NCI-H774 (cell line): ENCODE measurements around the gene DENND10.
"Not testable (repeated sequence)": the region's sequence is repeated elsewhere in the genome, so short reads cannot be mapped to it uniquely, and the experiment has no call there.

Experiments
- DNase-seq: peaks from one replicate; lab custom pipeline; 2025; lab: John Stamatoyannopoulos, UW

The DENND10 gene, protein sequence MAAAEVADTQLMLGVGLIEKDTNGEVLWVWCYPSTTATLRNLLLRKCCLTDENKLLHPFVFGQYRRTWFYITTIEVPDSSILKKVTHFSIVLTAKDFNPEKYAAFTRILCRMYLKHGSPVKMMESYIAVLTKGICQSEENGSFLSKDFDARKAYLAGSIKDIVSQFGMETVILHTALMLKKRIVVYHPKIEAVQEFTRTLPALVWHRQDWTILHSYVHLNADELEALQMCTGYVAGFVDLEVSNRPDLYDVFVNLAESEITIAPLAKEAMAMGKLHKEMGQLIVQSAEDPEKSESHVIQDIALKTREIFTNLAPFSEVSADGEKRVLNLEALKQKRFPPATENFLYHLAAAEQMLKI

DNA sequence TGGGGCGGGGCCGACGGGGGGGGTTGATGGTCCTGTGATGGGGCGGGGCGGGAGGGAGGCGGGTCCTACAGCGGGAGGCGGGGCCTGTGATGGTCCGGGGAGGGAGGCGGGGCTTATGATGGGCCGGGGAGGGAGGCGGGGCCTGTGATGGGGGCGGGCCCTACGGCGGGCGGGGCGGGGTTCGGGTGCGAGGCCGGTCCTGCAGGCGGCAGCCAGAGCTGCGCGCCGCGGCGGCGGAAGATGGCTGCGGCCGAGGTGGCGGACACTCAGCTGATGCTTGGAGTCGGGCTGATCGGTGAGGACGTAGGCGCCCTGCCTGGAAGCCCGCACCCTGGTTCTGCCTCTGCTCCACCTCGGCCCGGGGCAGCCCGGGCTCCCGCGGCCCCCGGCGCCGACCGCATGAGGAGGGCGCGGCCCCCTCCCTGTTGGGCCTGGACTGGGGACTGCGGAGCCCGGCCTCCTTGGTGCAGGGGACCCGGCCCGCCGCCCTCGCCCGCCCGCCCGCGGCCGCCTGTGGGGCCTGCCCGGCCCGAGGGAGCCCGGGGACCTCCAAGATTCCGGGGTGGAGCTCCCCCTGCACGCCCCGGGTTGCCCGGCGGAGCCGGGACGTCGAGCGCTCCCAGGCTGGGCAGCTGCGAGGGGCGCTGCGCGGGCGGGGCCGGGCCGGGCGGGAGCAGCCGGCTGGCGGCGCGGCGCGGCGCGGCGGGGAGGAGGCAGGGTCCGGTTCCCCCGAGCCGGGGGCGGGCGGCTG is at the start of gene DENND10:
DENND10 (plus strand) TSS at position 211 of the 751 bp plus-strand sequence; CDS start at position 241, 30 bp downstream.
- peak; percentile 25 for DNase-seq

DNA sequence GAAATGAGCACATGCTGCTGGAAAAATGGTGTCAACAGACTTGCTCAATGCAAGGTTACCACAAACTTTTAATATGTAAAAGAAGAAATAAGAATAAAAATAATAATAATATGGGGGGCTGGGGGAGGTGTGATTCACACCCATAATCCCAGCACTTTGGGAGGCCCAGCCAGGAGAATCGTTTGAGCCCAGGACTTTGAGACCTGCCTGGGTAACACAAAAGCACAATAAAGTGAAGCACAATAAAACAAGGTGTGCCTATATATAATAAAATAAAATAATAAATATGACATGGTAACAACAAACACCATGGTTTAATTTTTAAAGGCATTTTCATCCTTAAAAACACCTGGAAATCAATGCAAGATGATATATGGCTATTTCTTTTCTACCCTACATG is 48.4 kb upstream of the DENND10 start:
- no peak for DNase-seq

DNA sequence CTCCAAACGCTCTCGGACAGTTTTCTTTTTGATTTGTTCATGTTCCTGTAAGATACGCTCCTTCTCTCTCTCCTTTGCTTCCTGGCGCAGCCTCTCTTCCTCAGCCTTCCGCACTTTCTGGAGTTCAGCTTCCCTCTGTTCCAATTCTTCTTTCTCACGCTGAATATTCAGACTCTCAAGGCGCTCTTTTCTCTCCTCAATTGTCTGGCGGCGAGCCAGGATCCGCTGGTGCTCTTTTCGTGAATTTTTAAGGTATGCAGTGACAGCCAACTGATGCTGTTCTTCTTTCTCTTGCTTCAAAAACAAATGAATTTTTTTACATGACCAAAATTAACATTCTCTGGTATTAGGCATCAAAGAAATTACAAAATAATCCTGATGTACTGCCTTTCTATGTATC is 45.9 kb upstream of the DENND10 start:
- no peak for DNase-seq

DNA sequence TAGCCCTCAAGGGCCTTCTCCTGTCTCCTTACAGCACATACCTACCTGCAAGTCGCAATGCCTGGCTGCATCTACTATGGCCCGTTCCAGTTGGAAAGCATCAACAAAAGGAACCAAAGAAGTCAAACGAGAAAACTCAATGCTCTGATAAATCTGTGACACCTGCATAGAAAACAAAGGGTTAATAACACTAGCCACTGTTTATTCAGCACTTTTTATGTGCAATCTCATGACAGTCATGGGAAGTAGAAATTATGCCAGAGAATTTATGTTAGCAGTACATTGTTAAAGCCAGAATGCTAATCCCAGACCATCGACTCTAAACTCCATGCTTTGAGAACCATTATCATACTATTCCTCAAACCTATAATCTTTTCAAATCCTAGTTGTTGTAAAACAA is 44.4 kb upstream of the DENND10 start:
- no peak for DNase-seq

DNA sequence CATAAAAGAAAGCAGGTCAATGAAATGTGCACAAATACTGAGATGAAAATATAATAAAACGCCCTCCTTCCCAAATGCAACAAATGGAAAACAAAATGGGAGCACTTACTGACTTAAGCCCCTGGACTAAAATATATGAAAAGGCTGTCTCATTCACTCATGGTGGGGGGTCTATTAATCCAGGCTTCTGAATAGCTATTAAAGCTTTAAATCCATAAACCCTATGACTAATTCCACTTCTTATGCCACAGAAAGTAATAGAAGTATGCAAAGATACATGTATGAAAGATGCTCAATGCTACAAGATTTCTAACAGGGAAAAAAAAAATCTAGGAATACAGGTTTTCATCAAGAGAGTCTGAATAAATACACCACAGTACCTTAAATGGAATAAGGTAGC is 43.8 kb upstream of the DENND10 start:
- no peak for DNase-seq

DNA sequence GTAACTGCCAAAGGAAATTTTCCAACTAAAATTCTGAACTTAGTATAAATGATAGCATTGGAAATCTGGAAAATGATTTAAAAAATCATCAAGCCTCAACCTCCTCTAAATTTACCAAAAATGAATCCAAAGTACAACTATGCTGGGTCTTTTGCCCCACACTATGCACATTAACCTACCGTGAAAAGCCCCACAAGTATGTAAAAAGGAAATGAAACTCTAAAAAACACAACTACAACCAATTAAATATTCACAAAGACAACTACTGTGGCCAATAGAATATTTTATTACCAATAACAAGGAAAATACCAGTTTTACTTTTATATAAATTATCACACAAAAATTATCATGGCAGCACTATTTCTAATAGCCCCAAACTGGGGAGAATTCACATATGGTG is 42.6 kb upstream of the DENND10 start:
- DNase-seq = no peak

DNA sequence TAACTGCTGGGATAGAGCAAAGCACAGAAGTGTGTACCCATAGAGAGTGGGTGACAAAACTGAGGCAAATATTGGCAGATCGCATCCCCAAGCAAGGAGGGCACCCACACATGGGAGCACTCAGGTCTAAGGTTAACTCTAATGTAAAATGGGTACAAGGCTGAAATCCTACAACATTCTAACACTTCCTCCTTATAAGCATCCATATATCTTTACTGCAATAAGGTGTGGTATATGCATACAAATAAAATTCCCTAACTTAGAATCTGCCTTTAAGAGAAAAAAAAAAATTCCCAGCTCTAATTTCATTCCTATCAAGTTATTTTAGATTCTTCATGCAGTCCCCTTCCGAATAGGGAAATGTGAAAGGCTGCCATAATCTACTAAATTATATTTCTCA is 42.0 kb upstream of the DENND10 start:
- DNase-seq = no peak

DNA sequence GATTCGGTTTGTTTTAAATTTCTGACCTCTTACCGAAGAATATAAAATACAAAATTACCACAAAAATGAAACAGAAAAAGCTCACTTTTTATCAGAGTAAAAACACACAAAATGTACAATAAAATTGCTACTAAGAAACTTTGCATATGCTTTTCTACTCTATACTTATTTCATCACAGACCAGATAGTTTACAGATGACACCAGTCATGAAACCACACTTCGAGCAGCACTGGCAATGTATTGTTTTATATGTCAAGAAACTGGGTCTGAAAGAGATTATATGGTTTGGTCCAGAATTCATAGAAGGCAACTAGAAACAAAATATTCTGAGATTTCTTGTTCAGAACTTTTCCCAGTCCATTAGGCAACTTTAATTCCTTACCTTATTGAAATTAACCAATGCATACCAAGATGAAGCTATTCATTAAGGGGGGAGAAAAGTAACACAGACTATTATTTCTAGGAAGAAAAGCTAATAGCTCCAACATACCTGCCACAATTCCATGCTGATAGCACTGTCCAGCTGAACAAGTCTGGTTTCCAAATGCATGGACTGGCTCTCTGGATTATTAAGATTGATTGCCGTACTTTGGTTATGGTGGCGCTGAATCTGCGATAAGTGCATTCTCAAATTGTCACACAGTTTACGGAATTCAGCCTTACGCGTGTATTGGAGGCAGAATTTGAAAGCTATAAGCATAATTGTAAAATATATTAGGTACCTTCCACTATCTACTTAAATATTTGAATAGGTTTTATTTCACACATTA is 33.3 kb upstream of the DENND10 start:
- no peak for DNase-seq

DNA sequence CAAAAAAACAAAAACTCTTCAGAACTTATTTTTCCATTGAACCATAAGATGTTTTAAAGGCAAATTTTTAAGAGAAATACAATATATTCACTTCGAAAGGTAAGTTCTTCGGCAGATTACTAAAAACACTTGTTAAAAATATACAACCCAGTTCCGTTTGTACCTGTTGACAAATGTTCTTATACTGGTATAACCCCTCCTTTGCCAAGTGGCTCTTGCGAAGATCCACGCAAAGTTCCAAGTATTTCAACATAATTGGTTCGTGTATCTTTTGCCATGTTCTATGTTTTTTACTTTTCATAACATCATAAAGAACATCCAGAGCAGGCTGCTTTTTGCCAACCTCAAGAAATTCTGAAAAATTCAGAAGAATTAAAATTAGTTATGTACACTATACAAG is 30.3 kb upstream of the DENND10 start:
- no peak for DNase-seq

DNA sequence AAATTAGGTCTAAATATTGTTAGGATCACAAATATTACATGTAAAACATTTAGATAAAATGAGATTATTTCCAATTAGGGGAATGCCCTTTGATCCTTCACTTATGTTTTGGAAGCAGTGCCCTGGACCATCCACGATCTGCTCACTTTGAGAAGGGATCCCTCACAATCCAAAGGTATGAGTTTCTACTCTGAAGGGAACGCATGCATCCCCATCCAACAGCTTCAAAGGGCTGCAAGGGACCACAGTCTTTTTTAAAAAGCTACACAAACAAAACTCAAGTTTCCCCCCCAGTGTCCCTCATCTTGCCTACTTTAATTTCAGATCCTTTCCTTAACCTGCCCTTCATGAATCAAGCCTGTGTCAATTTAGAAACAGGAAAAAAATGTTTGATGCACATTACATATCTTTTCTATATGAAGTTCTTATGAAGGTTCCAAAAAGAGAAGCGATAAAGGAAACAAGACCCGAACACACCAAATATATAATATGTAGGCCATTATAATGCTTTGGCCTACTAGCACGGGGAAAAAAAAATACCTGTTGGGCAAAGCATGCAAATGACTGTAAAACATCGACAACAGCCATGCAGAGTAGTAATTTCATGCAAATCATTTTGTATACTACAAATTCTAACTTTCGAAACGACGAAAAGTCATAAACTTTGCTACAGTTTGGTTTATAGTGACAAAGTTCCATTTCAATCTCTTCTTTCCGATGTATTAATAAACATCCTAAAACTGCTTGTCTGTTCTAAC is 25.3 kb upstream of the DENND10 start:
- no peak for DNase-seq

DNA sequence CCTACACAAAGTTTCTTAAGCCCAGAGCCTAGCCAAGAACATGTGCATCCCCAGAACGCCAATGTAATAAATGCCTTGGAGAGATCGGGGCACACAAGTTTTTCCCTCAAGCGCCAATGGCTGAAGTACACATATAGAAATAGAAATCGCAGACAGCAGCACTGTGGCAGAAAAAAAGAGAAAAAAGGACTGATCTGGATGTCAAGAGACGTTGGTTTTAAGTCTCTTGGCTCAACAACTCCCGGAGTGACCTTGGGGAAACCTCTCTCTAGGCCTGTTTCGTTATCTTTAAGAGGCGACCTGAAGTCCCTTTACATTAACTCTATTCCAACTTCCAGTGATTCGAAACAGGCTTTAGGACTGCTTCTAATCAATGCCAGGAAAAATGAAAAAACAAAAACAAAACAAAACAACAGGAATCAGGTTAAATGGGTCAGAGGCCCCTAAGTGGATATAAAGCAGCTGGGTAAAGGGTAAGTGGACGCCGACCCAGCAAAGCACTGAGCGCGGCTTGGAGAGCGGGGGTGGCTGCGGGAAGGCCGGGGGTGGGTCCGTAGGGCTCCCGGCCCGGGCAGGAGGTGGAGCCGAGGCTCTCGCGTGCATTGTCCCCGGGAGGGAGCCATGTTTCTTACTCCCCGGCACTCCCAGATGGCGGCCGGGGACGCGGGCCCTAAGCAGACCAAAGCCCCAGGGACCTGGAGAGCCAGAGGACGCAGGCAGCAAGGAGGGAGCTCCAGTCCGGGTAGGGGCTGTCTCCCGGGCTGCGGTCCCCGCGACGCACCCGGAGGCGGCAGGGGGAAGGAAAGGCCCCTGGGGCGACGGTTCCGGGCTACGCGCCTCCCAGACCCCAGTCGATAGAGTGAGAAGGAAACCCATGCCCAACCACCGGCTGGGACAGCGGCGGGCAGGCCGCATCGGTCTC is 24.1 kb upstream of the DENND10 start:
- DNase-seq = no peak

DNA sequence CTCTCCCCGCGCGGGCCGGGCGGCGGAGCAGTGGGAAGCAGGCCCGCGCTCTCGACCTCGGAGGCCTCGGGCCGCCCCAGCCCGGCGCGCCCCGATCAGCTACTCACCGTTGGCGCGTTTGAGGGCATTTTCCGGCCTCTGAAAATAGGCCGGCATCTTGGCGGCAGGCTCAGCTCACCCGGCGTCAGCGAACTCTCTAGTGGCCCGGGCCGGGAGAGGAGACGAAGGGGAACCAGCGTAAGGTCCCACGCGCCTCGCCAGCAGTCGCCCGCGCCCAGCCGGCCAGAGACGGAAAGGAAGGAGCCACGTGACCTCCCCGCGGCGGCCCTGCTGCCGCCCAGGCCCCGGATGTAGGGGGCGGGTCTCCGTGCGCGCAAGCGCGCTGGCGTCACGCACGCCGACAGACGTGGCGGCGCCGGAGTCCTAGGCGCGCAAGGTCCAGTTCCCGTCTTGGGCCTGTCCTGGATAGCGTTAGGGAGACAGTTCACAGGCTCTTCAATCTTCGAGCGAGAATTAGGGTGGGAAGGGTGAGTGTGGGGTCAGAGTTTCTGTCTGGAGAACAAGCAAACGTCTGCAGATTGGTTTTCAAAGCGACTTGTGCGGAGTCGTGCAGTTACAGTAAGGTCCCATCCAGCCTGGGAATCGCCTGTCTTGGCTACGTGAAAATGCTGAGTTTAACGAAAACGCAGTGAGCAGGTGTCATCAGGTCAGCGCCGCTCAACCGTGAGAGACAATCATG is 23.2 kb upstream of the DENND10 start, which contains the start of gene EIF3A:
EIF3A (minus strand) TSS at position 297 of the 739 bp plus-strand sequence; CDS start at position 156, 141 bp downstream.
- peak; percentile 65 for DNase-seq

DNA sequence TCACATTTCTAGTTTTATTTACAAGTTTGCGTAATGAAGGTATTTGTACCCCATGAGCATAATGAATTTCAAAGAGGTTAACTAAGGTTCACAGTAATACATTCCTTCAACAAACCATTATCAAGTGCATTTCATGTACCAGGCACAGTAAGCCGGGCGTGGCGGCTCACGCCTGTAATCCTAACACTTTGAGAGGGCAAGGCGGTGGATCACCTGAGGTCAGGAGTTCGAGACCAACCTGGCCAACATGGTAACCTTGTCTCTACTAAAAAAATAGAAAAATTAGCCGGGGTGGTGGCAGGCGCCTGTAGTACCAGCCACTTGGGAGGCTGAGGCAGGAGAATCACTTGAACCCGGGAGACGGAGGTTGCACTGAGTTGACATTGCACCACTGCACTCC is 19.0 kb upstream of the DENND10 start:
- no peak for DNase-seq

DNA sequence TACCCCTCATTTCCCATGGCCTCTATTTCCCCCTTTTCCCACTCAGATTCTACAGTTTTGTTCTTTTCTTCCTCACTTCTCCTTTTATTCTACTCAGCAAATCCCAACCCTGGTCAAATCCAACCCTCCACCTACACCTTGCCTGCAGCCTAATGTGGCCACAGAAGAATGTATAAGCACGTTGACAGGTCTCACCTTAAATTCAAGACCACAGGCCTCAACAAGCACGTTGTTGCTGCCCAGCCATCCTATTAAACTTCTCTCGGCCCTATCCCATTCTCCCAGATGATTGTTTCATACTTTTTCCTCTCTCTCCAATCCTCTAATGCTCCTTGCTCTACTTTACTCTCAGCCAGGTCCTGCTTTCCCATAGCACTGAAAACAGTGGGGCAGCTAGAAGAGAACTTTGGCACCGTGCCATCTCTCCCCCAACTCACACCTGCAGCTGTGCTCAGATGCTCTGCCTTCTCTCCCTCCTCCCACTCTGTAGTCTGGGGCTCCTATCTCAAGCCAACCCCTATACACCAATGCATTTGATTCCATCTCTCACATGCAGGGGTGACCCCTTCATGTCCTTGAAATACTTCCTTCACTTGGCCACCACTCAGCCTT is 16.5 kb upstream of the DENND10 start:
- DNase-seq = no peak

DNA sequence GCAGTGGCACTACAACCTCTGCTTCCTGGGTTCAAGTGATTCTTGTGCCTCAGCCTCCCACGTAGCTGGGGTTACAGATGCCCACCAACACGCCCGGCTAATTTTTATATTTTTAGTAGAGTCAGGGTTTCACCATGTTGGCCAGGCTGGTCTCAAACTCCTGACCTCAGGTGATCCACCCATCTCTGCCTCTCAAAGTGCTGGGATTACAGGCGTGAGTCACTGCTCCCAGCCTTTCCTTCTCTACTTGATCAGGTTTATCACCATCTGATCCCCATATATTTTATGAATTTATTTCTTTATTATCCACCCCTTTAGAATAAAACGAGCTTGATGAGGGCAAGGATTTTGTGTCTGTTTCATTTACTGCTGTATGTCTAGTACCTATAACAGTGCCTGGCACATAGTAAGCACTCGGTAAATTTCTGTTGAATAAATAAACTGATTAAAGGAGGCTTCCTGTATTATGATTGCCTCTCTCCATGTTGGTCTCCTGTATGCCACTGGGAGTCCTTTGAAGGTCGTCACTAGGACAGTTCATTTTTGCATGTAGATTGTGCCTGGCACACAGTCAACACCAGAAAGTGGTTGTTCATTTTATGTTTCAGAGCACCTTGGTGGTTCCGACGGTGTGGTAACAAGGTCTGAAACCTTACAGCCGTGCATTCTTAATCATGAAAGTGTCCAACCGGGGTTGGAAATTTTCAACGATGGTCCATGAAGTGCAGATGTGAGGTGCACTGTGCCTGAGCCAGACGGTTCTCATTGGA is 13.7 kb upstream of the DENND10 start:
- no peak for DNase-seq

DNA sequence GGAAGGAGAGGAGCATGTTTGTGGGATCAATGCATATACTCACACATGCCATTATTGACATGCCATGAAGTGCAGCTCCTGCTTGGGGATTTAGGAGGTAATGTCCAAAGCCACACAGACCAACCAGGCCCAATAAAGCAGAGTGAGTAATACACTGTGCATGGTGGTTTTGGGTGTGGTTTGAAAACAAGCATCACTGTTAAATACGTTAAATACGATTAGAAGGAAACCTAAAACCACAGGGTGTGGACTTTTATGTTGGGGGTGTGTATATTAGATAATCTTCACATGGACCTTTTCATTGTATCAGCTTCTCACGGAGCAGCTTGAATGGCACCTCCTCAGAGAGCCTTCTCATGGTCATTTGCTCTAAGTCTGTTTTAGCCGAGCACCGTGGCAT is 12.9 kb upstream of the DENND10 start:
- DNase-seq = no peak

DNA sequence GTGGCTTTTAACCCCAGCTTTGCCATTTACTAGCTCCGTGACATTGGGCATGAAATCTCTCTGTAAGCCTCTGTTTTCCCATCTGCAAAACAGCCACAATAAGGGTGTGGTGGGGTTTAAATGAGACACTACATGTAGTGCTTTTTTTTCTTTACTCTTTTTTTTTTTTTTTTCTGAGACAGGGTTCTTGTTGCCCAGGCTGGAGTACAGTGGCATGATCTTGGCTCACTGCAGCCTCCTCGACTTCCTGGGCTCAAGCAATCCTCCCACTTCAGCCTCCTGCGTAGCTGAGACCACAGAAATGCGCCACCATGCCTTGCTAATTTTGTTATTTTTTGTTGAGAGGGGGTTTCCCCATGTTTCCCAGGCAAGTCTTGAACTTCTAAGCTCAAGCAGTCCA is 8.3 kb upstream of the DENND10 start:
- DNase-seq = no peak

DNA sequence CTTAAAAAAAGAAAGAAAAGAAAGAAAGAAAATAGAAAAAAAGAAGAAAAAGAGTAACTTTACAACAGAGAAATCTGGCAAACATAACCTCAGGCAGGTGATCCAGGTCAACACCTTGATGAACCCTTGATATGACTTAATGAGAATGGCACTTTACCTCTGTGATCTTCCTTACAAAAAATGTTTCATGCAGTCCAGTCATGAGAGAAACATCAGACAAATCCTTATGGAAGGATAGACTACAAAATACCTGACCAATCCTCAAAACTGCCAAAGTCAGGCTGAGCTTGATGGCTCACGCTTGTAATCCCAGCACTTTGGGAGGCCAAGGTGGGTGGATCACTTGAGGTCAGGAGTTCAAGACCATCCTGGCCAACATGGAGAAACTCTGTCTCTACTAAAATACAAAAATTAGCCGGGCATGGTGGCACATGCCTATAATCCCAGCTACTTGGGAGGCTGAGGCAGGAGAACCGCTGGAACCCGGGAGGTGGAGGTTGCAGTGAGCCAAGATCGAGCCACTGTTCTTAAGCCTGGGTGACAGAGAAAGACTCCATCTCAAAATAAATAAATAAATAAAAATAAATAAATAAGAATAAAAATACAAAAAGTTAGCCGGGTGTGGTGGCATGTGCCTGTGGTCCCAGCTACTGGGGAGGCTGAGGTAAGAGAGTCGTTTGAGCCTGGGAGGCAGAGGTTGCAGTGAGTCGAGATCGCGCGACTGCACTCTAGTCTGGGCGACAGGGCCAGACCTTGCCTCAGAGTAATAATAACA is 7.1 kb upstream of the DENND10 start:
- DNase-seq = not testable (repeated sequence)
